ENCODE measurements around the gene ZNF782.
"Not testable (repeated sequence)": the region's sequence is repeated elsewhere in the genome, so short reads cannot be mapped to it uniquely, and the experiment has no call there.

ZNF782 gene

GRCh38 chr9:96852676-96853075 lies 1.6 kb downstream of the ZNF782 start:
- DNase-seq: no peak

GRCh38 chr9:96844040-96844439 lies 10.3 kb downstream of the ZNF782 start:
- no peak for DNase-seq

- no peak for DNase-seq
Observed at GRCh38 chr9:96818533-96818932, 35.8 kb downstream of the ZNF782 start.

- DNase-seq: no peak
Observed at GRCh38 chr9:96817973-96818372, 36.3 kb downstream of the ZNF782 start.

- DNase-seq: no peak
Observed at GRCh38 chr9:96813607-96814006, 40.7 kb downstream of the ZNF782 start.

- DNase-seq: not testable (repeated sequence)
Observed at GRCh38 chr9:96798959-96799358, 55.4 kb downstream of the ZNF782 start.

- DNase-seq: no peak
Observed at GRCh38 chr9:96784021-96784420, 70.3 kb downstream of the ZNF782 start.

GRCh38 chr9:96782235-96782634 lies 72.1 kb downstream of the ZNF782 start:
- DNase-seq: no peak

GRCh38 chr9:96781552-96781951 lies 72.8 kb downstream of the ZNF782 start:
- no peak for DNase-seq

GRCh38 chr9:96779089-96779488 lies 75.2 kb downstream of the ZNF782 start:
- DNase-seq: no peak

GRCh38 chr9:96777426-96777864 lies 76.9 kb downstream of the ZNF782 start:
- DNase-seq: no peak

GRCh38 chr9:96771124-96771523 lies 83.2 kb downstream of the ZNF782 start:
- DNase-seq: no peak

- DNase-seq: no peak
Observed at GRCh38 chr9:96769989-96770388, 84.3 kb downstream of the ZNF782 start.
